Mesangial cell (primary cell): ENCODE data around the gene SMCO1. TPM values are rescaled to one million over a fixed set of nuclear protein-coding genes. Genes with fewer than 3 reads are reported as not detected.

Source experiments
- total RNA-seq: library from RNA; depleted of rRNA; stranded (reverse); fragments of >200 nt; gene quantifications from 2 replicates; pipeline ENCODE4 v1.2.3, GENCODE V29; 2015

Gene SMCO1, protein sequence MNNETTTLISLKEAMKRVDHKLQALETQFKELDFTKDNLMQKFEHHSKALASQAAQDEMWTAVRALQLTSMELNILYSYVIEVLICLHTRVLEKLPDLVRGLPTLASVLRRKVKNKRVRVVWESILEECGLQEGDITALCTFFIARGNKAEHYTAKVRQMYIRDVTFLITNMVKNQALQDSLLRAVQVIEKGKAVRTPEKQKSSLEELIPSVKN
- total RNA-seq: not detected in 2 replicates

DNA sequence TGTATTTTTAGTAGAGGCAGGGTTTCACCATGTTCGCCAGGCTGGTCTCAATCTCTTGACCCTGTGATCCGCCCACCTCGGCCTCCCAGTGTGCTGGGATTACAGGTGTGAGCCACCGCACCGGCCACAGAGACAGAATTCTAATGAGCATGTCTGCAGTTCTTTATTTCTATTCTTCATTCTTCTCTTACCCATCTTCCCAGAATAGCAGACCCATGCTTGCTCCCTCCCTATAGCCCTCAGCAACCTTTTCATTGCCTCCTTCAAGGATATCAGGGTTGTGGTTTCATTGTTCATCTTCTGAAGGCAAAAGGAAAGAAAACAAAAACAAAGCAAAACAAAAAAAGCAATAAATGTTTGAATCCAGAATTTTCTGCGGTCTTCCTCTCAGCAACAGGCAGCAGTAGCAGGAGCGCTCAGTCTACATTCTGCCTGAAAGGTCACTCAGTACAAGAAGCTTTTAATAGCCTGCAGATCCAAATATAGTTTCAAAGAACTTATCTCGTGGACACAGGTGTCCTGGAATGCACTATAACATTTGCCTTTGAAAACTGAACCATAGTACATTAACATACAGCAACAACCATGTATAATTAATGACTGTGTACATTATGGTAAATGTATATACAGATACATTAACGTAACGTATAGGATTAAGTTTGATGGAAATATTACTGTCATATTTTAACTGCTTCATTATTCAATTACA lies at the start of gene SMCO1:
SMCO1 (minus strand) TSS at position 434 of the 709 bp plus-strand sequence; CDS start at position 297, 137 bp downstream.

DNA sequence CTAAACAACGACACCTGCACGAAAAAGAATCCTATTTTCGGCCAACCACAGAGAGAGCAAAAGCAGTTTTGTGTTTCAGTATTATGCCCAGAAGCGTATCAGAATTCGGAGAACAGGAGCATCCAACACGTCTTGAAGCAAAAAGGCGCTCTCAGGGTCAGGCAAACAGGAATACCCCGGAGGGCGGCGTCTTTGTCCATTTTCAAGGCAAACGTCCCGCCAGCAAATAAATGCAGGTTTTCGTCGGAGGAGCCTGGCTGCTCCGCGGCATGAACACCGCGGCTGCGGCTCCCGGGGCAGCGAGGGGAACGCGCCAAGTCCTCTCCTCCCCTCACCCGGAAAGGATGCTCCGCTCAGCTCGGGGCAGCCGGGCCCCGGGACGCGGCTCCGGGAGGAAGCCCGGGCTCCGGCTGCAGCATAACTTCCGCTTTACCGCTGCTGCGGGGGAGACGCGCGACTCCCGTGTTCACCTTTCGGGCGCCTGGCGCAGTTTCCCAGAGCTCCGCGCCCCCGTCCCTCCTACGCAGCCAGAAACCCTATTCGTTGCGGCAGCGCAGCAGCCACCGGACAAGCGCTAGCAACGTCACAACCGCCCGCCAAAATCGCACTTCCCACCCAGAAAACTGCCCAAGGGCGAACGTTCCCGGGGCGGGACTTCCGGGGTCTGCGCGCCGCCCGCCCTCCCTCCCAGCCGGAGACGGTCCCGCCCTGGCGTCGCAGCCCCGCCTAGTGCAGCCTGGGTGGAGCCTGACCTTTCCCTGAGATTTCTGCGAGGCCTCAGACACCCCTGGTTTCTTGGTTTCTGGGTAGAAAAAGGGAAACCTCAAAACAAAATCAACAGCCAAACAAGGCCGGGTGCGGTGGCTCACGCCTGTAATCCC lies 11.7 kb downstream of the SMCO1 start, which contains the start of gene RNF168:
RNF168 (minus strand) TSS at position 573 of the 881 bp plus-strand sequence. CDS start 595 bp downstream, outside the sequence.

Other genes starting within 250 kb of the SMCO1 start
- 39.3 and 42.3 TPM in 2 replicates for gene PCYT1A, start 227.6 kb downstream of the SMCO1 start, total RNA-seq
- gene DYNLT2B, start 197.1 kb downstream of the SMCO1 start, total RNA-seq: 9.5 and 17.0 TPM in 2 replicates
- 1.5 and 3.1 TPM in 2 replicates for gene TM4SF19, start 177.0 kb downstream of the SMCO1 start, total RNA-seq
- 8.3 and 9.9 TPM in 2 replicates for gene UBXN7, start 82.9 kb downstream of the SMCO1 start, total RNA-seq
- gene RNF168, start 11.6 kb downstream of the SMCO1 start, total RNA-seq: 7.6 and 10.3 TPM in 2 replicates
- gene WDR53, start 53.2 kb upstream of the SMCO1 start, total RNA-seq: 2.5 and 4.9 TPM in 2 replicates
- 3.9 and 4.7 TPM in 2 replicates for gene FBXO45, start 53.3 kb upstream of the SMCO1 start, total RNA-seq
- gene NRROS, start 124.3 kb upstream of the SMCO1 start, total RNA-seq: 0.65 and 2.2 TPM in 2 replicates
- gene CEP19, start 196.9 kb upstream of the SMCO1 start, total RNA-seq: 0.81 and 1.1 TPM in 2 replicates
- gene PIGX, start 197.0 kb upstream of the SMCO1 start, total RNA-seq: 21.8 and 25.6 TPM in 2 replicates
- gene PAK2, start 224.5 kb upstream of the SMCO1 start, total RNA-seq: 38.3 and 44.6 TPM in 2 replicates